Measurements from ENCODE around the gene RFX5.

DNA sequence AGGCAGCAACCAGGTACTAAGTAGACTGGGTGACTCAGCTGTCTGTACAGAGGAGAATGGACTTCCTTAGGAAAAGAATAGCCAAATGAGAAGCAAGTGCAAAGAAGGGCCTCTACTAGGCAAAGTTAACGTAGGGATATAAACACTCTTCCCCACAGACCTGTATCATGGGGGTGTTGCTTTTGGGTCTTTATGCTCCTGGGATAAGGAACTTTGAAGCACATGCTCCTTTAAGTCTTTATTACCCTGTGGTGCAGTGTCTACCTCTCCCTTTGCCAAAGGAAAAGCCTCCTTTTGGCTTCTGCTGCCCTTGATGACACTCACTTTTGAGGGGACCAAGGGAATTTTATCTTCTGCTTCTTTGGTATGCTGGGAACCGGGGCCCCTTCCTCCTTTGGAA, 5.0 kb downstream of the RFX5 start:
- TF ChIP-seq, protein P1, sequence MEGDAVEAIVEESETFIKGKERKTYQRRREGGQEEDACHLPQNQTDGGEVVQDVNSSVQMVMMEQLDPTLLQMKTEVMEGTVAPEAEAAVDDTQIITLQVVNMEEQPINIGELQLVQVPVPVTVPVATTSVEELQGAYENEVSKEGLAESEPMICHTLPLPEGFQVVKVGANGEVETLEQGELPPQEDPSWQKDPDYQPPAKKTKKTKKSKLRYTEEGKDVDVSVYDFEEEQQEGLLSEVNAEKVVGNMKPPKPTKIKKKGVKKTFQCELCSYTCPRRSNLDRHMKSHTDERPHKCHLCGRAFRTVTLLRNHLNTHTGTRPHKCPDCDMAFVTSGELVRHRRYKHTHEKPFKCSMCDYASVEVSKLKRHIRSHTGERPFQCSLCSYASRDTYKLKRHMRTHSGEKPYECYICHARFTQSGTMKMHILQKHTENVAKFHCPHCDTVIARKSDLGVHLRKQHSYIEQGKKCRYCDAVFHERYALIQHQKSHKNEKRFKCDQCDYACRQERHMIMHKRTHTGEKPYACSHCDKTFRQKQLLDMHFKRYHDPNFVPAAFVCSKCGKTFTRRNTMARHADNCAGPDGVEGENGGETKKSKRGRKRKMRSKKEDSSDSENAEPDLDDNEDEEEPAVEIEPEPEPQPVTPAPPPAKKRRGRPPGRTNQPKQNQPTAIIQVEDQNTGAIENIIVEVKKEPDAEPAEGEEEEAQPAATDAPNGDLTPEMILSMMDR (IDR thresholded peaks at IDR 0.05; ENCODE audit: poor library complexity), result no peak
- TF ChIP-seq EZH2phosphoT487 (IDR thresholded peaks at IDR 0.05; ENCODE audit: low read depth, severe bottlenecking, unreplicated experiment) (no peak), EZH2 (IDR thresholded peaks at IDR 0.05; ENCODE audit: borderline replicate concordance) (no peak)
